Mesenchymal stem cell (in vitro differentiated cells and primary cell): ENCODE measurements around the gene HPCAL1.

Source experiments
- DNase-seq: peaks from one replicate; pipeline ENCODE4 v3.0.0-alpha.2; 2013
- H2AFZ ChIP-seq: one replicate; pipeline ENCODE4 v1.6.1; 2013; ENCODE audit warnings: low read depth, mild to moderate bottlenecking, control low read depth, inconsistent platforms, low read length, moderate library complexity
- H2AK5ac ChIP-seq: 2 replicates; pipeline ENCODE4 v1.6.1; 2013; ENCODE audit warnings: low read length, moderate library complexity, mild to moderate bottlenecking, inconsistent platforms; ENCODE audit not compliant: severe bottlenecking
- H2BK120ac ChIP-seq: one replicate; pipeline ENCODE4 v1.6.1; 2013; ENCODE audit warnings: low read depth, mild to moderate bottlenecking, inconsistent platforms, low read length, moderate library complexity
- H2BK12ac ChIP-seq, 2 experiments: one replicate each; pipeline ENCODE4 v1.6.1; 2013; ENCODE audit warnings: inconsistent platforms in 2 of 2, low read length in 2 of 2, mild to moderate bottlenecking in 2 of 2, moderate library complexity in 2 of 2, control low read depth in 1 of 2
- H2BK15ac ChIP-seq: one replicate; pipeline ENCODE4 v1.6.1; 2013; ENCODE audit warnings: mild to moderate bottlenecking, low read depth, inconsistent platforms; ENCODE audit not compliant: poor library complexity, severe bottlenecking
- H2BK5ac ChIP-seq: 2 replicates; pipeline ENCODE4 v1.6.1; 2013; ENCODE audit warnings: low read depth, mild to moderate bottlenecking, low read length, control low read depth, inconsistent platforms; ENCODE audit not compliant: poor library complexity, severe bottlenecking
- H3K14ac ChIP-seq, 2 experiments: one replicate each; pipeline ENCODE4 v1.6.1; 2013; ENCODE audit warnings: inconsistent platforms in 2 of 2, low read length in 2 of 2, control low read depth in 1 of 2, mild to moderate bottlenecking in 1 of 2, moderate library complexity in 1 of 2
- H3K18ac ChIP-seq, 2 experiments: one replicate each; pipeline ENCODE4 v1.6.1; 2013; ENCODE audit warnings: inconsistent platforms in 2 of 2, low read length in 2 of 2, control low read depth in 1 of 2, low read depth in 1 of 2, mild to moderate bottlenecking in 1 of 2
- H3K23ac ChIP-seq, 2 experiments: one replicate each; pipeline ENCODE4 v1.6.1; 2013; ENCODE audit warnings: inconsistent platforms in 2 of 2, low read length in 2 of 2, mild to moderate bottlenecking in 2 of 2, moderate library complexity in 2 of 2, control low read depth in 1 of 2
- H3K27ac ChIP-seq: 2 replicates; pipeline ENCODE4 v1.5.1; 2013; ENCODE audit warnings: mild to moderate bottlenecking, moderate library complexity, low read length, control low read depth, inconsistent platforms; ENCODE audit not compliant: poor library complexity, severe bottlenecking
- H3K27me3 ChIP-seq, 2 experiments: 2 replicates each; pipeline versions ENCODE4 v1.6.1 to v1.7.0; 2013; ENCODE audit warnings: low read length in 2 of 2, mild to moderate bottlenecking in 2 of 2, moderate library complexity in 2 of 2, control low read depth in 1 of 2, inconsistent platforms in 1 of 2; ENCODE audit not compliant: control insufficient read depth in 1 of 2, insufficient read depth in 1 of 2
- H3K36me3 ChIP-seq, 2 experiments: 2 replicates each; pipeline versions ENCODE4 v1.6.1 to v1.7.0; 2013; ENCODE audit warnings: low read length in 2 of 2, control low read depth in 1 of 2, inconsistent platforms in 1 of 2, low read depth in 1 of 2, mild to moderate bottlenecking in 1 of 2; ENCODE audit not compliant: insufficient read depth in 2 of 2, control insufficient read depth in 1 of 2
- H3K4ac ChIP-seq, 2 experiments: one replicate each; pipeline ENCODE4 v1.6.1; 2013; ENCODE audit warnings: inconsistent platforms in 2 of 2, low read length in 2 of 2, mild to moderate bottlenecking in 2 of 2, moderate library complexity in 2 of 2, control low read depth in 1 of 2, low read depth in 1 of 2
- H3K4me1 ChIP-seq: 2 replicates; pipeline ENCODE4 v1.6.1; 2013; ENCODE audit warnings: low read depth, low read length, control low read depth; ENCODE audit not compliant: control insufficient read depth, insufficient read depth
- H3K4me2 ChIP-seq: 2 replicates; pipeline ENCODE4 v1.6.1; 2013; ENCODE audit warnings: low read length, mild to moderate bottlenecking, inconsistent platforms; ENCODE audit not compliant: poor library complexity, severe bottlenecking
- H3K4me3 ChIP-seq, 2 experiments: 2 replicates each; pipeline versions ENCODE4 v1.5.1 to v1.7.0; 2013; ENCODE audit warnings: low read length in 2 of 2, mild to moderate bottlenecking in 2 of 2, control low read depth in 1 of 2, low read depth in 1 of 2; ENCODE audit not compliant: insufficient read depth in 1 of 2
- H3K79me1 ChIP-seq: replicated peaks from 2 replicates; pipeline ENCODE4 v1.6.1; 2013; ENCODE audit warnings: mild to moderate bottlenecking, control low read depth, low read length, inconsistent platforms; ENCODE audit not compliant: poor library complexity, severe bottlenecking
- H3K9ac ChIP-seq: 2 replicates; pipeline ENCODE4 v1.7.0; 2013; ENCODE audit warnings: mild to moderate bottlenecking, low read length, moderate library complexity
- H3K9me3 ChIP-seq: 2 replicates; pipeline ENCODE4 v1.7.0; 2013; ENCODE audit warnings: mild to moderate bottlenecking, low read length; ENCODE audit not compliant: control insufficient read depth
- H4K8ac ChIP-seq: one replicate; pipeline ENCODE4 v1.6.1; 2013; ENCODE audit warnings: inconsistent platforms, mild to moderate bottlenecking, low read length, moderate library complexity
- H4K91ac ChIP-seq: one replicate; pipeline ENCODE4 v1.6.1; 2013; ENCODE audit warnings: mild to moderate bottlenecking, low read length, inconsistent platforms
- WGBS: methylation state at CpG from one replicate; pipeline ENCODE4 v1.1.7; 2013; ENCODE audit warnings: mixed read lengths; 5-methylcytosine and 5-hydroxymethylcytosine counted together

Gene HPCAL1

GRCh38 chr2:10370390-10370789, 67.7 kb downstream of the HPCAL1 start:
- Histone ChIP-seq H3K27ac (no peak overlapping the region), H2BK120ac (no peak overlapping the region), H2BK5ac (no peak overlapping the region), H2AFZ (no peak overlapping the region), H4K91ac (no peak overlapping the region), H3K27me3 (no peaks in the 10 kb centered on the region), H3K9me3 (no peaks in the 10 kb centered on the region), H3K9ac (no peak overlapping the region), H3K4ac (no peak overlapping the region), H2AK5ac (no peak overlapping the region), H3K23ac (no peak overlapping the region), H3K18ac (no peak overlapping the region), H3K4me1 (peaks cover 4% of the 10 kb centered on the region), H3K4me3 (no peak overlapping the region), H4K8ac (no peak overlapping the region), H3K79me1 (peaks cover 31% of the 10 kb centered on the region), H3K4me2 (no peak overlapping the region), H2BK15ac (no peak overlapping the region), H2BK12ac (no peak overlapping the region), H3K14ac (no peak overlapping the region), H3K36me3 (no peaks in the 10 kb centered on the region)
- 77% methylated on average over 1 of the region's 1 CpG for WGBS
- no peak for DNase-seq

- Histone ChIP-seq H2AFZ (no peak overlapping the region), H4K8ac (no peak overlapping the region), H4K91ac (no peak overlapping the region), H3K4ac (no peak overlapping the region), H3K9me3 (no peaks in the 10 kb centered on the region), H3K4me1 (peaks cover 4% of the 10 kb centered on the region), H3K27ac (no peak overlapping the region), H3K9ac (no peak overlapping the region), H2BK120ac (no peak overlapping the region), H2BK5ac (no peak overlapping the region), H3K4me2 (no peak overlapping the region), H2BK12ac (no peak overlapping the region), H2BK15ac (no peak overlapping the region), H3K23ac (no peak overlapping the region), H3K79me1 (peaks cover 29% of the 10 kb centered on the region), H3K18ac (peak overlapping the region in 1 of 2 experiments; percentile 18), H3K27me3 (no peaks in the 10 kb centered on the region), H3K36me3 (no peaks in the 10 kb centered on the region), H2AK5ac (no peak overlapping the region), H3K14ac (no peak overlapping the region), H3K4me3 (no peak overlapping the region)
- no peak for DNase-seq
- WGBS, result 98% methylated on average over 5 of the region's 6 CpGs
These were observed 68.2 kb downstream of the HPCAL1 start for GRCh38 chr2:10370895-10371294.

- Histone ChIP-seq H3K9me3 (no peaks in the 10 kb centered on the region), H3K4ac (no peak overlapping the region), H2AFZ (no peak overlapping the region), H2BK5ac (no peak overlapping the region), H2BK12ac (no peak overlapping the region), H2AK5ac (no peak overlapping the region), H3K14ac (no peak overlapping the region), H2BK15ac (no peak overlapping the region), H3K27ac (no peak overlapping the region), H3K9ac (no peak overlapping the region), H3K79me1 (peaks cover 28% of the 10 kb centered on the region), H3K18ac (no peak overlapping the region), H3K27me3 (no peaks in the 10 kb centered on the region), H3K4me1 (peaks cover 4% of the 10 kb centered on the region), H2BK120ac (no peak overlapping the region), H3K23ac (no peak overlapping the region), H4K8ac (no peak overlapping the region), H3K4me3 (no peak overlapping the region), H3K36me3 (no peaks in the 10 kb centered on the region), H3K4me2 (no peak overlapping the region), H4K91ac (no peak overlapping the region)
- WGBS, result 88% methylated on average over 15 of the region's 15 CpGs
- DNase-seq, result no peak
These were observed 68.9 kb downstream of the HPCAL1 start for GRCh38 chr2:10371441-10372196.

- 97% methylated on average over 20 of the region's 20 CpGs for WGBS
- Histone ChIP-seq H3K23ac (no peak overlapping the region), H3K4me2 (no peak overlapping the region), H2BK120ac (no peak overlapping the region), H2BK15ac (no peak overlapping the region), H2AFZ (no peak overlapping the region), H2AK5ac (no peak overlapping the region), H3K79me1 (peaks cover 26% of the 10 kb centered on the region), H3K36me3 (no peaks in the 10 kb centered on the region), H3K27ac (no peak overlapping the region), H3K9me3 (no peaks in the 10 kb centered on the region), H3K14ac (no peak overlapping the region), H3K4me1 (peaks cover 4% of the 10 kb centered on the region), H3K27me3 (no peaks in the 10 kb centered on the region), H3K18ac (no peak overlapping the region), H2BK5ac (no peak overlapping the region), H4K8ac (no peak overlapping the region), H2BK12ac (no peak overlapping the region), H4K91ac (no peak overlapping the region), H3K4me3 (no peak overlapping the region), H3K9ac (no peak overlapping the region), H3K4ac (no peak overlapping the region)
- DNase-seq, result no peak
These were observed 69.6 kb downstream of the HPCAL1 start for GRCh38 chr2:10372203-10372861.
